Measurements from ENCODE around the gene FGF18. TPM values are rescaled to one million over a fixed set of nuclear protein-coding genes. Genes with fewer than 3 reads are reported as not detected.

Gene FGF18
- total and polyA plus RNA-seq, 2 donors (not counting 3 experiments of a cell fraction or from before 2014, with no cell fraction given) = 0.04 to 0.27 TPM

DNA sequence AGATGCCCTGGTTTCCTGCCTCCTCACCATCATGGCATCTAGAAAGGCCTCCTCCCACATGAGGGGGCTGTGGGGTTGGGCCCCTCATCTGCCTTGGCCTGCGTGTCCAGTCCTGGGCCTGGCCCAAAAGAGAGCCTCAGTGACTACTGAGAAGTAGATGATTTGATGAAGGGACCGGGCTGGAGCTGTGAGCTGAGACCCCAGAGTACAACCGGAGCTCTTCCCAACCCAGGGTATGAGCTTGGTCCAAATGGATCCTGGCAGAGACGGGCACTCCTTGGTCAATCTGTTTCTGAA lies 62.9 kb downstream of the FGF18 start:
- FAIRE-seq = no peak
- Histone ChIP-seq H3K79me2 (ENCODE audit: control insufficient read depth, insufficient read depth, low read length) (no peaks in the 10 kb centered on the region), H3K9ac (replicated peaks; ENCODE audit: extremely low read depth, insufficient read depth, low read length) (no peak overlapping the region), H3K9me3 (replicated peaks; ENCODE audit: control insufficient read depth, insufficient read depth, low read length) (no peaks in the 10 kb centered on the region), H2AFZ (ENCODE audit: low read depth, low read length) (no peak overlapping the region), H3K9me1 (replicated peaks; ENCODE audit: control insufficient read depth, extremely low read depth, insufficient read depth, low read length) (no peaks in the 10 kb centered on the region), H3K4me1 (ENCODE audit: control insufficient read depth, extremely low read depth, insufficient read depth, low read length) (no peaks in the 10 kb centered on the region), H3K4me3 (replicated peaks in 1 of 3; ENCODE audit: insufficient read depth in 1 of 3, low read depth in 1 of 3, low read length in 3 of 3) (no peak overlapping the region), H3K4me2 (ENCODE audit: insufficient read depth, low read length) (no peak overlapping the region), H4K20me1 (replicated peaks; ENCODE audit: control insufficient read depth, extremely low read depth, insufficient read depth, low read length) (no peaks in the 10 kb centered on the region), H3K27ac (ENCODE audit: insufficient read depth, low read depth, low read length) (no peak overlapping the region), H3K27me3 (ENCODE audit: control insufficient read depth in 2 of 2, insufficient read depth in 2 of 2, low read length in 2 of 2) (peaks cover 10 to 12% of the 10 kb centered on the region in 2 experiments), H3K36me3 (ENCODE audit: control insufficient read depth in 2 of 2, extremely low read depth in 1 of 2, insufficient read depth in 2 of 2, low read length in 2 of 2) (no peaks in the 10 kb centered on the region)
- ChIA-PET POLR2A (no interaction called here), CTCF (interaction anchor here (0.9 to 3.7 kb wide), 8 partner anchors 10 to 426 kb away, joined by 4 to 16 read pairs (median 8); partner anchors contain the start of gene FGF18)
- TF ChIP-seq FOS (IDR thresholded peaks at IDR 0.05; ENCODE audit: borderline replicate concordance, insufficient read depth, low read length) (no peak), POLR2AphosphoS5 (IDR thresholded peaks at IDR 0.05; ENCODE audit: insufficient read depth, low read depth, low read length) (no peak), MYC (IDR thresholded peaks at IDR 0.05; ENCODE audit: low read depth, low read length) (no peak), EZH2 (IDR thresholded peaks at IDR 0.05; ENCODE audit: borderline replicate concordance, low read depth, low read length, severe bottlenecking) (no peak), POLR2A (IDR thresholded peaks at IDR 0.05; ENCODE audit: low read depth, low read length) (no peak), GATA2 (IDR thresholded peaks at IDR 0.05; ENCODE audit: insufficient read depth, insufficient read length, low read depth, low read length) (no peak), JUN (IDR thresholded peaks at IDR 0.05; ENCODE audit: borderline replicate concordance, insufficient read depth, insufficient read length, low read depth) (no peak)
- TF ChIP-seq, protein P1, sequence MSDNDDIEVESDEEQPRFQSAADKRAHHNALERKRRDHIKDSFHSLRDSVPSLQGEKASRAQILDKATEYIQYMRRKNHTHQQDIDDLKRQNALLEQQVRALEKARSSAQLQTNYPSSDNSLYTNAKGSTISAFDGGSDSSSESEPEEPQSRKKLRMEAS (IDR thresholded peaks at IDR 0.05; ENCODE audit: insufficient read depth, insufficient read length) = no peak
- TF ChIP-seq, protein P2, sequence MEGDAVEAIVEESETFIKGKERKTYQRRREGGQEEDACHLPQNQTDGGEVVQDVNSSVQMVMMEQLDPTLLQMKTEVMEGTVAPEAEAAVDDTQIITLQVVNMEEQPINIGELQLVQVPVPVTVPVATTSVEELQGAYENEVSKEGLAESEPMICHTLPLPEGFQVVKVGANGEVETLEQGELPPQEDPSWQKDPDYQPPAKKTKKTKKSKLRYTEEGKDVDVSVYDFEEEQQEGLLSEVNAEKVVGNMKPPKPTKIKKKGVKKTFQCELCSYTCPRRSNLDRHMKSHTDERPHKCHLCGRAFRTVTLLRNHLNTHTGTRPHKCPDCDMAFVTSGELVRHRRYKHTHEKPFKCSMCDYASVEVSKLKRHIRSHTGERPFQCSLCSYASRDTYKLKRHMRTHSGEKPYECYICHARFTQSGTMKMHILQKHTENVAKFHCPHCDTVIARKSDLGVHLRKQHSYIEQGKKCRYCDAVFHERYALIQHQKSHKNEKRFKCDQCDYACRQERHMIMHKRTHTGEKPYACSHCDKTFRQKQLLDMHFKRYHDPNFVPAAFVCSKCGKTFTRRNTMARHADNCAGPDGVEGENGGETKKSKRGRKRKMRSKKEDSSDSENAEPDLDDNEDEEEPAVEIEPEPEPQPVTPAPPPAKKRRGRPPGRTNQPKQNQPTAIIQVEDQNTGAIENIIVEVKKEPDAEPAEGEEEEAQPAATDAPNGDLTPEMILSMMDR (IDR thresholded peaks at IDR 0.05; ENCODE audit: extremely low read depth in 1 of 2, insufficient read depth in 1 of 2, low read depth in 1 of 2, low read length in 2 of 2) = no peak
- intact Hi-C loops (cut with micrococcal nuclease) (loop anchor here (5.0 to 10.0 kb wide), 2 partner anchors 375 to 562 kb away; no protein-coding TSS in a partner anchor), dilution Hi-C loops (cut with MboI; ENCODE audit: extremely low pct_ligation_motif_present, low sequenced_read_pairs) (no loop called here)
- no peak for DNase-seq (ENCODE audit: low read depth, low spot score)
- no TSS peak for BruUV-seq (replicated peaks)

Data from endothelial cell of umbilical vein (primary cell).